ENCODE results near the gene PCDHGA9. TPM values are rescaled to one million over a fixed set of nuclear protein-coding genes. Genes with fewer than 3 reads are reported as not detected.
"Not testable (repeated sequence)": the region's sequence is repeated elsewhere in the genome, so short reads cannot be mapped to it uniquely, and the experiment has no call there.

Gene PCDHGA9
- total and polyA plus RNA-seq, 11 donors: 1.3 to 9.6 (median 5.3) TPM

GRCh38 chr5:141403387-141403786 is 809 bp downstream of the PCDHGA9 start:
- DNase-seq: no peak
- intact Hi-C loops (cut with DNase I): loop anchor here in 2 of 10 donors (10.0 kb wide), 2 partner anchors 59 to 159 kb away; partner anchors contain the start of genes PCDHB15 (in 1 of the 2) and PCDHGA3 (in 1 of the 2)
- no peak for ATAC-seq
- 40 to 59% (median 48%) methylated on average over 22 of the region's 22 CpGs for WGBS, 4 donors
- peaks cover 0 to 52% (median 0%) of the 10 kb centered on the region in 9 donors for H3K27me3 ChIP-seq
- H3K9me3 ChIP-seq: peaks cover 0 to 100% (median 65%) of the 10 kb centered on the region in 12 donors
- no peak overlapping the region for H3K27ac ChIP-seq
- TF ChIP-seq CTCF (IDR thresholded peaks at IDR 0.05): no peak
- TF ChIP-seq POLR2A (IDR thresholded peaks at IDR 0.05): no peak
- H3K36me3 ChIP-seq: peaks cover 0 to 4% (median 0%) of the 10 kb centered on the region in 9 donors
- peaks cover 0 to 13% (median 0%) of the 10 kb centered on the region in 12 donors for H3K4me1 ChIP-seq
- peak overlapping the region in 3 of 12 donors; percentile 22 to 35 (median 24) for H3K4me3 ChIP-seq

DNA sequence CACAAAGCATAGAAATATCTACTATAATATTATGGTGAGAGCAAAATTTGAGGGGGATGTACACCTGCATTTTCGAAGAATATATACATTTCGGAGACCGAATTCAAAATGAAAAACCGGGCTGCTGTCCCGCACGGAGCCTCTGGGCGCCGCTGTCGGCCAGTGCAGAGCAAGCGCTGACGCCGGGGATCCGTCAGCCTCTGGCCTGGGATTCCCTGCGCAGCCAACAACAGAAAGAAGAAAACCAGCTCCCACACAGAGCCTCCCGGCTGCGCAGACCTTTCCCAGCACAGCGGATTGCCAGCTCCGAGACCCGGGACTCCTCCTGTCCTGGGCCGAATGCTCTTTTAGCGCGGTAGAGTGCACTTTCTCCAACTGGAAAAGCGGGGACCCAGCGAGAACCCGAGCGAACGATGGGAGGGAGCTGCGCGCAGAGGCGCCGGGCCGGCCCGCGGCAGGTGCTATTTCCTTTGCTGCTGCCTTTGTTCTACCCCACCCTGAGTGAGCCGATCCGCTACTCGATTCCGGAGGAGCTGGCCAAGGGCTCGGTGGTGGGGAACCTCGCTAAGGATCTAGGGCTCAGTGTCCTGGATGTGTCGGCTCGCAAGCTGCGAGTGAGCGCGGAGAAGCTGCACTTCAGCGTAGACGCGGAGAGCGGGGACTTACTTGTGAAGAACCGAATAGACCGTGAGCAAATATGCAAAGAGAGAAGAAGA is 5.4 kb downstream of the PCDHGA9 start, which contains the start of gene PCDHGB6:
PCDHGB6 (plus strand) TSS at position 232 of the 716 bp plus-strand sequence; CDS start at position 414, 182 bp downstream.
- H3K27ac ChIP-seq: peak within 1 kb of the TSS in 7 of 12 donors; percentile 31 to 62 (median 54)
- WGBS, 4 donors: 15 to 24% (median 19%) methylated on average over 37 to 51 of the region's 51 CpGs
- H3K36me3 ChIP-seq: peaks cover 0 to 19% (median 0%) of the 10 kb centered on the region in 9 donors
- peaks cover 0 to 100% (median 64%) of the 10 kb centered on the region in 12 donors for H3K9me3 ChIP-seq
- intact Hi-C loops (cut with DNase I): loop anchor here in 3 of 10 donors (5.0 to 10.0 kb wide), 3 partner anchors 63 to 163 kb away; partner anchors contain the start of genes PCDHB15 (in 1 of the 3) and PCDHGA3 (in 1 of the 3)
- not testable (repeated sequence) for H3K4me1 ChIP-seq
- DNase-seq: peak in 4 of 5 donors; percentile 53 to 74 (median 67)
- peaks cover 0 to 73% (median 0%) of the 10 kb centered on the region in 9 donors for H3K27me3 ChIP-seq
- H3K4me3 ChIP-seq: peak within 1 kb of the TSS in 11 of 12 donors; percentile 6 to 50 (median 40)
- TF ChIP-seq CTCF (IDR thresholded peaks at IDR 0.05): peak; percentile 37 to 69 (median 57)
- peak; percentile 57 to 90 (median 84) for ATAC-seq

DNA sequence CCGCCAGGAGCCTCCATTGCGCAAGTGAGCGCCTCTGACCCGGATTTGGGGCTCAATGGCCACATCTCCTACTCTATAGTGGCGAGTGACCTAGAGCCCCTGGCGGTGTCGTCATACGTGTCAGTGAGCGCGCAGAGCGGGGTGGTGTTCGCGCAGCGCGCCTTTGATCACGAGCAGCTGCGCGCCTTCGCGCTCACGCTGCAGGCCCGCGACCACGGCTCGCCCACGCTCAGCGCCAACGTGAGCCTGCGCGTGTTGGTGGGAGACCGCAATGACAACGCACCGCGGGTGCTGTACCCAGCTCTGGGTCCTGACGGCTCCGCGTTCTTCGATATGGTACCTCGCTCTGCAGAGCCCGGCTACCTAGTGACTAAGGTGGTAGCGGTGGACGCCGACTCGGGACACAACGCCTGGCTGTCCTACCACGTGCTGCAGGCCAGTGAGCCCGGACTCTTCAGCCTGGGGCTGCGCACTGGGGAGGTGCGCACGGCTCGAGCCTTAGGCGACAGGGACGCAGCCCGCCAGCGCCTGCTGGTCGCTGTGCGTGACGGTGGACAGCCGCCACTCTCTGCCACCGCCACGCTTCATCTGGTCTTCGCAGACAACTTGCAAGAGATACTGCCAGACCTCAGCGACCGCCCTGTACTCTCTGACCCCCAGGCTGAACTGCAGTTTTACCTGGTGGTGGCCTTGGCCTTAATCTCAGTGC is 7.2 kb downstream of the PCDHGA9 start:
- H3K4me3 ChIP-seq: no peak overlapping the region
- intact Hi-C loops (cut with DNase I): loop anchor here in 7 of 10 donors (5.0 to 10.0 kb wide), 8 partner anchors 45 to 165 kb away; partner anchors contain the start of genes PCDHGA5 (in 3 of the 7), PCDHB15 (in 1 of the 7), PCDHGA1 (in 1 of the 7) and PCDHGA3 (in 1 of the 7)

More for the DNA sequence above, 7.2 kb downstream of the PCDHGA9 start:
- Histone ChIP-seq H3K27ac (no peak overlapping the region), H3K36me3 (peaks cover 0 to 24% (median 0%) of the 10 kb centered on the region in 9 donors), H3K4me1 (peaks cover 0 to 8% (median 0%) of the 10 kb centered on the region in 12 donors), H3K9me3 (peaks cover 0 to 100% (median 62%) of the 10 kb centered on the region in 12 donors), H3K27me3 (peaks cover 0 to 71% (median 0%) of the 10 kb centered on the region in 9 donors)
- WGBS, 4 donors: 34 to 60% (median 45%) methylated on average over 12 to 64 of the region's 64 CpGs
- DNase-seq (no peak), ATAC-seq (no peak)
- TF ChIP-seq CTCF (IDR thresholded peaks at IDR 0.05) (no peak), POLR2A (IDR thresholded peaks at IDR 0.05) (no peak)
